AG10803 (cell line): ENCODE data around the gene ARHGAP23.
A peak's percentile ranks its signal among the peaks of the same experiment; 100 is the strongest.
"Not testable (repeated sequence)": the region's sequence is repeated elsewhere in the genome, so short reads cannot be mapped to it uniquely, and the experiment has no call there.

Source experiments
- DNase-seq: peaks from one replicate; pipeline ENCODE4 v3.0.0; 2010; ENCODE audit warnings: low read depth
- H3K4me3 ChIP-seq: 2 replicates; pipeline ENCODE4 v1.5.1; 2011; ENCODE audit warnings: mild to moderate bottlenecking, low read length, control low read depth
- CTCF ChIP-seq: conservative IDR thresholded peaks from 2 replicates; pipeline ENCODE4 v1.5.1; 2011; ENCODE audit warnings: mild to moderate bottlenecking, low read length, control low read depth, inconsistent platforms

ARHGAP23 gene

DNA sequence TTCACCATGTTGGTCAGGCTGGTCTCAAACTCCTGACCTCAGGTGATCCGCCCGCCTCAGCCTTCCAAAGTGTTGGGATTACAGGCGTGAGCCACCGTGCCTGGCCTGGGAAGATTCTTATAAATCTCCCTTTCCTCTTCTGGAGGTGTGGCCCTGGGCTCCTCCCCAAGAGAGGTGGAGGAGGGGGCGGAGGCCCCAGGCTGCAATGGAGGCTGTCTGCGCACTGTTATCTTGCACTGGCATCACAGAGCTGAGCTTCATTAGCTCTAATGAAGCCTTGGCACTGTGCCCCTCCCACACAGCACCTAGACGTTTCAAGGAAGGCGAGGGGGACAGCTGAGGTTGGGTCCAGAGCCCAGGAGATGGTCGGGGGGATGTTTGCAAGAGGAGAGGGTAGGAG is 7.5 kb downstream of the ARHGAP23 start:
- TF ChIP-seq CTCF: no peak
- H3K4me3 ChIP-seq: no peak overlapping the region
- DNase-seq: no peak

GRCh38 chr17:38436386-38436785 is 8.1 kb downstream of the ARHGAP23 start:
- no peak overlapping the region for H3K4me3 ChIP-seq
- DNase-seq: no peak
- TF ChIP-seq CTCF: no peak

DNA sequence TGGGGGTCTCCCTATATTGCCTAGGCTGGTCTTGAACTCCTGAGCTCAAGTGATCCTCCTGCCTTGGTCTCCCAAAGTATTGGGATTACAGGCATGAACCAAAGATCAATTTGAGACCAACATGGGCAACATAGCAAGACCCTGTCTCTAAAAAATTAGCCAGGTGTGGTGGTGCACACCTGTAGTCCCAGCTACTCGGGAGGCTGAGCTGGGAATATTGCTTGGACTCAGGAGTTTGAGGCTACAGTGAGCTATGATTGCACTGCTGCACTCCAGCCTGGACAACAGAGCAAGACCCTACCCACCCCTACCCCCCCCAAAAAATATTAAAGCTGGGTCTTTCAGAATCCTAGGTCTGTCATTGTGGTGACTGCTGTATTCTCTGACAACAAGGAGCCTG is 9.0 kb downstream of the ARHGAP23 start:
- H3K4me3 ChIP-seq, DNase-seq: not testable (repeated sequence)

DNA sequence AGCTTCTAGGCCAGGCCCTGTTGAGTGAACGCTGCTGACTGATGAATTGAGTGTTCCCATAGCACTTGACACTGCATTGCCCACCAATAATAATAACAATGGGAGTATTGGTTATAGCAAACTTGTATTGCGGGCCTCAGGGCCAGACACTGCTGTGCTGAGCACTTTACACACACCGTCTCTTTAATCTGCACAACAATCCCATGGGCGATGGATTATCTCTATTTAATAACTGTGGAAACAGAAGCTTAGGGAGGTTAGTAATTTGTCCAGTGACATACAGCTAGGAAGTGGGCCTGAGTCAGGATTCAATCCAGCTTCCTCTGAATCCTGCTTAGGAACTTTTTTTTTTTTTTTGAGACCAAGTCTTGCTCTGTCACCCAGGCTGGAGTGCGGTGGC is 11.2 kb downstream of the ARHGAP23 start:
- no peak for TF ChIP-seq CTCF
- no peak overlapping the region for H3K4me3 ChIP-seq
- DNase-seq: no peak

GRCh38 chr17:38440614-38441397 is 12.5 kb downstream of the ARHGAP23 start:
- no peak for TF ChIP-seq CTCF
- no peak for DNase-seq
- no peak overlapping the region for H3K4me3 ChIP-seq

DNA sequence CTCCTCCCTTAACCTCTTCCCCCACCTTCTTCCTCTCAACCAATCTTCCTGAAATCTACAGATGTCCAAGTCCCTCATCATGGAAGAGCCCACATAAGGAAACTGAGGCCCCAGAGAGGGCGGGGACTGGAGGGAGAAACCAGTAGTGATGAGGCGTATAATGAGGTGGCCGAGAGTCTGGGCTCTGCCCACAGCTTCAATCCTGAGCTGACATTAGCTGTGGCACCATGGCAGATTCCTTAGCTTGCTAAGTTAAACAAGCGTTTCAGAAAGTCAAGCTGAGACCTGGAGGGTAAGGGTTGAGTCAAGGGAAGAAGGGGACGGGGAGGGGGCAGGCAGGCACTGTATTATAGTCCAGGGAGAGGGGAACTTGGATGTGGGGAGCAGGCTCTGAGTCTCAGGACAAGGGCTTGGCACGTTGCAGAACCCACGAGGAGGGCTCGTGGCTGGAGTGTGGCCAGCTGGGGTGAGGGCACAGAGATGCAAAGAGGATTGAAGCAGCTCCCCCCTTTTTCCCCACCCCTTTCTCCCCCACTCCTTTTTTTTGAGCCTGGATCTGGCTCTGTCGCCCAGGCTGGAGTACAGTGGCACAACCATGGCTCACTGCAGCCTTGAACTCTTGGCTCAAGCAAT is 13.3 kb downstream of the ARHGAP23 start:
- no peak for TF ChIP-seq CTCF
- no peak overlapping the region for H3K4me3 ChIP-seq
- DNase-seq: no peak

GRCh38 chr17:38442548-38442947 is 14.3 kb downstream of the ARHGAP23 start:
- no peak overlapping the region for H3K4me3 ChIP-seq
- DNase-seq: peak; percentile 70
- TF ChIP-seq CTCF: no peak
